OCI-LY3 (cell line): ENCODE results near the gene CMTR2.

ENCODE experiments used
- EZH2phosphoT487 ChIP-seq: fragments of 200-600 bp; shearing (Covaris generic); IDR thresholded peaks from 2 replicates; pipeline ENCODE4 v1.6.1; 2018; ENCODE audit warnings: antibody characterized with exemption, mixed run types, low read depth
- TF ChIP-seq, protein P1 (sequence below): fragments of 200-600, 300-600 bp; sonication (generic); IDR thresholded peaks from 2 replicates; pipeline ENCODE4 v1.5.1; 2014; ENCODE audit warnings: antibody characterized with exemption, low read length, low read depth

DNA sequence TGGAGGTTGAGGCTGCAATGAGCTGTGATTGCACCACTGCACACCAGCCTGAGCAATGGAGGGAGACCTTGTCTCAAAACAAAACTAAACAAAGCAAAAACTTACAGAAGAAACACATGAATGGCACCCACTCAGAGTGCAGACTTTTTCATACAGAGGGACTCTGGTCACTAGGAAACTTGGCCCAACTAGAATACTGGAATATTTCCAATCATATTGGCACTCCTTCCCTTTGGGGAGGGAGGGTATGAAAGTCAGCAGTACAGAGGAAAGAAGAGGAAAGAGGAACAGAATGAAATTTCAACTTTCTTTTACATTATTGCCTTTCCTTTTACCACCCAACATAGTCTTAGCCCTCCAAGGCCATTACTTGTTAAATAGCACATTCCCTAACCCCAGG lies 28.2 kb downstream of the CMTR2 start:
- TF ChIP-seq, protein P1, sequence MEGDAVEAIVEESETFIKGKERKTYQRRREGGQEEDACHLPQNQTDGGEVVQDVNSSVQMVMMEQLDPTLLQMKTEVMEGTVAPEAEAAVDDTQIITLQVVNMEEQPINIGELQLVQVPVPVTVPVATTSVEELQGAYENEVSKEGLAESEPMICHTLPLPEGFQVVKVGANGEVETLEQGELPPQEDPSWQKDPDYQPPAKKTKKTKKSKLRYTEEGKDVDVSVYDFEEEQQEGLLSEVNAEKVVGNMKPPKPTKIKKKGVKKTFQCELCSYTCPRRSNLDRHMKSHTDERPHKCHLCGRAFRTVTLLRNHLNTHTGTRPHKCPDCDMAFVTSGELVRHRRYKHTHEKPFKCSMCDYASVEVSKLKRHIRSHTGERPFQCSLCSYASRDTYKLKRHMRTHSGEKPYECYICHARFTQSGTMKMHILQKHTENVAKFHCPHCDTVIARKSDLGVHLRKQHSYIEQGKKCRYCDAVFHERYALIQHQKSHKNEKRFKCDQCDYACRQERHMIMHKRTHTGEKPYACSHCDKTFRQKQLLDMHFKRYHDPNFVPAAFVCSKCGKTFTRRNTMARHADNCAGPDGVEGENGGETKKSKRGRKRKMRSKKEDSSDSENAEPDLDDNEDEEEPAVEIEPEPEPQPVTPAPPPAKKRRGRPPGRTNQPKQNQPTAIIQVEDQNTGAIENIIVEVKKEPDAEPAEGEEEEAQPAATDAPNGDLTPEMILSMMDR: no peak
- no peak for TF ChIP-seq EZH2phosphoT487
